Peyer's patch (tissue), 4 donors: ENCODE measurements around the gene C20orf173.

ENCODE experiments used
- CTCF ChIP-seq, 6 experiments: fragments of 450-650 bp in 4 of 6; fragments of 200-600 bp in 2 of 6; sonication (generic) in 1 of 6; IDR thresholded peaks; one replicate each; pipeline ENCODE4 v1.5.1; 2017 to 2019; ENCODE audit warnings: antibody characterized with exemption in 6 of 6, mild to moderate bottlenecking in 3 of 6, moderate library complexity in 1 of 6
- POLR2A ChIP-seq, 2 donors: fragments of 450-650 bp; IDR thresholded peaks; one replicate each; pipeline ENCODE4 v1.5.1; 2017; ENCODE audit warnings: antibody characterized with exemption in 2 of 2, mild to moderate bottlenecking in 2 of 2, moderate library complexity in 2 of 2

- TF ChIP-seq CTCF (IDR thresholded peaks at IDR 0.05) (no peak), POLR2A (IDR thresholded peaks at IDR 0.05) (no peak)
Measured at GRCh38 chr20:35496481-35496880, 33.0 kb downstream of the C20orf173 start.
